SKM-1 treated with dmso at 0.1 percent for 144 hours (cell line): ENCODE measurements around the gene KDELR3.

Experiments used
- DNase-seq: peaks from one replicate; lab custom pipeline; 2025; ENCODE audit not compliant: unreplicated experiment; lab: John Stamatoyannopoulos, UW

Gene KDELR3

GRCh38 chr22:38437416-38437815 lies 30.5 kb upstream of the KDELR3 start:
- DNase-seq = no peak

- DNase-seq = no peak
Measured at GRCh38 chr22:38440747-38441350, 27.0 kb upstream of the KDELR3 start.

DNA sequence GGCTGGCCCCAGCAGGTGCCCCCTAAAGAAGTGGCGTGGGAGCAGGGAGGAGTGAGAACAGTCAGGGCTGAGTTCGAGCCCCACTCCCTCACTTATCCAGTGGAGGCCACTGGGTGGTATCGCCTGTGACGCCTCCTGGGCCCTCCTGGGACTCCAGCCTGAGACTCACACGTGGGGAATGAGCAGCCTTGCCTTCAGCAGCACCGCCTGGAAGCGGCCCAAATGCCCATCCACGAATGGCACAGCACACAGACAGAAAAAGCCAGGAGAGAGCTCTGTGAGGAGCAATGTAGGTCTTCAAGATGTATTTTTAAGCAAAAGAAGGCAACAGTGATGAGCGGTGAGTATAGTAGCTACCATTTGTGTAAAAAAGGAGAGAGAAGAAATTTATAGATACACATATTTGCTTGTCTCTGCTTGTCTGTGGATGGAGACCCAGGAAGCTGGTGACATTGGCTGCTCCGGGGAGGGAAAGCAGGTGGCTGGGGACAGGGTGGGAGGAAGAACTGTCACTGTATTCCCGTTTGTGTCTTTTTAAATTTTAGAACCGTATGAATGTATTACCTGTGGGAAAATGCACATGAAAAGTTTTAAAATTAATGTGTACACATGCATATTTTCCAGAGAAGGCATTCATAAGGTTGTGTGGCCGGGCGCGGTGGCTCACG lies 26.1 kb upstream of the KDELR3 start:
- DNase-seq = no peak

DNA sequence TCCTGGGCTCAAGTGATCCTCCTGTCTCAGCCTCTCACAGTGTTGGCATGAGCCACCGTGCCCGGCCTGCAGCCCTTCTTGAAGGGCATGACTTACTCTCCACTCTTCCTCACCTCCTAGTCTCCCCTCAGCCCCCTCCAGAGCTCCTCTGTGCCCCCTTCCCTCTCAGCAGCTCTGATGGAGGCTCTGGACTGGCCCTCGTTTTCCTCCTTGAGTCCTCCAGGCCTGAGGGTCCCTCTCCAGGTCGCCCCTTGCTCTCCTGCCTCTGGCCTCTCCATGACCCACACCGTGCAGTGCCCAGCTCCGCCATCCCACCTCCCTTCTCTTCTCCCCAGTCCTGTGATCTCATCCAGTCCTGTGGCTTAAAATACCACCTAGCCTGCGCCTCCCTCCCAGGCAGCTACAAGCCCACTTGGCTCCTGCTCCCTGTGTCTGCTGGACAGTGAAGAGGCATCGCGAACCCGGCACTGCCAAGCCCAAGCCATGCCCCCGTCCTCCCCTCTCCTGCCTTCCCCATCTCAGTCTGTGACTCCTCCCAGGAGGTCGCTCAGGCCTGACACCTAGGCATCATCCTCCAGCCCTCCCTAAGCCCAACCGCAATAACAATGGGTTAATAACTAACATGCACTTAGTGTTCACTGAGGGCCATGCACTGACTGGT lies 24.8 kb upstream of the KDELR3 start:
- DNase-seq = no peak

GRCh38 chr22:38443628-38444521 lies 24.0 kb upstream of the KDELR3 start:
- DNase-seq = no peak

DNA sequence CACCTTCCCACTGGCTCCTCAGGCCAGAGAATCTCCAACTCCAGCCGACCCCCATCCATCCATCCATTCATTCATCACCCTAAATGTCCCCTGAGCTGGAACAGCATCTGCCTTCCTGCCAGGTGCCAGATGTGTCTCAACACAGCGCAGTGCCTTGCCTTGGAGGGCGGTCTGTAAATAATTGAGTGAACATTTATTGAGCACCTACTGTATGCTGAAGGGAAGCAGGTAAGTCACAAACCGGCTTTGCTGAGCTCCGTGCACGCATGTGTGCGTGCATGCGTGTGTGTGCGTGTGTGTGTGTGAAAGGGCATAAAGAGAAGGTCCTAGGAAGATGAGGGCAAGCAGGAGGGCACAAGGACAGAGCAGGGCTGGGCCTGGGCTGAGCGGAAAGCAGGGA lies 23.1 kb upstream of the KDELR3 start:
- no peak for DNase-seq

DNA sequence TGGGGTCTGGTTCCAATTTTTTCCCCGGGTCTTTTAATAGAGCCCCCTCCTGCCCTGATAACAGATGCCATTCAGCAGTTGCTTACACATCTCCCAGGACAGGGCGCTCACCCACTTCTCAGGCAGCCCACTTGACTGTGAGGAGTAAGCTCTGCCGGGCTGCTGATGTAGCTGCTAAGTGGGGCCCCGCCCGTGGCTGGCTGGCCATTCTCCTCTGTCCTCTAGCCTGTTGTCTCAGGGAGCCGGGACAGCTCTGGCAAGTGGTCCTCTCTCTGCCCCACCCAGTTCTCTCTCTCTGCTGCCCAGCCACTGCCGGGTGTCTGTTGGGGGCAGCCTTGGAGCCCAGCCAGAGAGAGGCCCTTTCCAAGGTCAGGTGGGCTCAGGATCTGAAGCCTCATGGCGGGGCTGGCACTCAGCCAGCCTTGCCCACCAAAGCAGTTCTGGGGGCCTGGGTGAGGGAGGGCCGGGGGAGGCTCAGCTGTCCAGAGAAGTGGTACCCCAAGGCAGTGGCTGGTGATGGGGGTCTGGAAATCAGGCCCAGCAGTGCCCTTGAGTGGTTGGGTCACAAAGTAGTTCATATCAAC lies 21.8 kb upstream of the KDELR3 start:
- no peak for DNase-seq

- DNase-seq = no peak
Measured at GRCh38 chr22:38448945-38449745, 18.8 kb upstream of the KDELR3 start.

DNA sequence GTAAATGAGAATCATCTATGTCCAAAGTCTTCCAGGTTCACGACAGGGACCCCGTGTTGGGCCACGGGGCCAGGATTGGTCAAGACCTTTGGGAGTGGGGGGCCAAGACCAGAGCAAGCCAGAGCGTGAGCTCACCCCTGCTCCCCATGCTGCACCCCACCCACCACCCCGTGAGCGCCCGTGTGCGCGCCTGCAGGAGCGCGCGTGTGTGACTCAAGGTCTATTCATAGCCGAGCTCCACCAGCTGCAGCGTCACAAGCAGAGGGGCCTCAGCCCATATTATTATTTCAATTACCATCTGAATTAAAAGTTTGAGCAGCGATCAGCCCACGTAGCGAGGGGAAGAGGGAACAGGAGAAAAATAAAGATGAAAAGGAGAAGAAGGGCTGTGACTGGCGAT lies 18.1 kb upstream of the KDELR3 start:
- DNase-seq = no peak

DNA sequence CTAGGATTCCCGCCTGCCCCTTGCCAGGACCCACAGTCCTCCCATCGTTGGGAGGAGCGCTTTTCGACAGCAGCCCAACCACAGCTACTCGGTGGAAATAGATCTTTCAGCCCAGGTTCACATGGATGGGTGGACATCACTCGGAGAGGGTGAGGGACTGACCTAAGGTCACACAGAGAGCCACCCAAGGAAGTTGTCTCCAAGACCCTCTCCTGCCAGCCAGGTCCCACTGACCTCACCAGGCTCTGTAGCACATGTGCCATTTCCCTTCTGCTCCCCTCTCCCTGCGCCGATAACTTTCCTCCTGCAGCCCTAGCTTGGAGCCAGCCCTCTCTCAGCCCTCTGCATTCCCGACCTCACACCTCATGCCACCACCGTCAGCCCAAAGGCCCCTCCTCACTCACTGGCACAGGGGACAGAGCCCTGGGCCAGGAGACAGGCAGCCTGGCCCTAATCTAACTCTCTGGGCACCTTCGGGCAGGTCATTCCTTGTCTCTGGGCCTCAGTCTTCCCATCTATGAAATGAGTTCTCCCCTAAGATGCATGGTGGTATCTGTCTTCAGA lies 17.6 kb upstream of the KDELR3 start:
- DNase-seq = no peak

DNA sequence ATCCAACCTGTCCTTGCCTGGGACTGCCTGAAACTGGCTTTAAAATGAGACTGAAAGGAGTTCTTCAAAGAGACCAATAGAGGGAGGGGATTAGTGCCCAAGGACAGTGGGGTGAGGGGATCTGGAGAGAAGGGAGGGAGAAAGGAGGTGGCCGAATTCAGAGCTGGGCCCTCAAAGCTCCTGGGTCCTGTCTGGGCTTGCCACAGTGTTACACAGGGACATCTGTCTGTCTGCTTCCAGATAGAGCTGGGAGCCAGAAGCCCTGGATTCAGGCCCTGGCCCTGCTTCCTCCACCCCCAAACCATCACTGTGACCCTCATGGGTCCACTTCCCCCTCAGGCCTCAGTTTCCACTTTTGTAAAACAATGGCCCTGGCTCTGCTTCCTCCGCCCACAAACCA lies 16.5 kb upstream of the KDELR3 start:
- no peak for DNase-seq

DNA sequence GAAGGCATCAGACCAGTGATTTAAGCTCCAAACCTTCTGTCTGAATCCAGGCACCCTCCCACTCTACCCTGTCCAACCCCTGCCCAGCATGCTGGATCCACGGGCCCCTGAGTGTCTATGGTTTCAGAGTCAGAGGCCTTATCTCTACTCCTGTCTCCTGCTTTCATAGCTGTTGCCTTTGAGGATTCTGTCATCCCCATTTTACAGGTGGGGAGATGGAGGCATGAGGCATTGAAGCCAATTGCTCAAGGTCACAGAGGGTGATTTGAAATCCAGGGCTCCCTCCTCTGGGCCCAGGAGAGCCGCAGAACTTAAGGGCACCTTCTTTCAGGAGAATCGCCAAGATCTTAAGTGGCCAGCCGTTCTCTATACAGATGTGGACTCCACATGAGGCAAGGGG lies 16.0 kb upstream of the KDELR3 start:
- no peak for DNase-seq

DNA sequence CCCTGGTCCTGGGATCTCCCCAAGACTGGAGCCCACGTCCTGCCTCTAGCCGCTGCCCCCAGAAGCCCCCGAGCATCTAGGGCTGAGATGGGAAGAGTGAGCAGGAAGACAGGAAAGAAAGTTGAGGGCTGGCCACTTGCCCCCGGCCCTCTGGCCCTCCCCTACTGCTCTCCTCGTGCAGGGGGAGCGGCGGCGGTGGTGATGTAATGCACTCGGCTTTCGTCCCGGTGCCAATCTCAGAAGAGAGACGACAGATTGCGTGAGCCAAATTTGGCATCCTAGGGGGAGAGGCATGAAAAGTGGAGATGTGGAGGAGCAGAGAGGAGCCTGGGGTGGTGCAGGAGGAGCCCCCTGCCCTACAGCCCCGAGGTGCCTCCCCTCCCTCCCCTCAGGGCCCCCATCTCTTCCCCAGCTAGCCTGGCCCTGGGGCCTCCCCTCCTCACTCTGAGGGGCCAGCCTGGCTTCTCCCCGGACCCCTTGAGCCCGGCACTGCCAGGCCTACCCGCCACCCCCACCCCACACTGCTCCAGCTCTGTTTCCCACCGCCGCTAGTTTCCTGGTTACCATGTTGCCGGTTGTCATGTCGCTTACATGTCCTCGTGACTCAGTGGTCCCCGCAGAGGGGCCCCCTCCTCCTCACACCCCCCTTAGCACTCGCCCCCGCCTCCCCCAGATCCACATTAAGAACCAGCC lies 15.4 kb upstream of the KDELR3 start:
- no peak for DNase-seq

DNA sequence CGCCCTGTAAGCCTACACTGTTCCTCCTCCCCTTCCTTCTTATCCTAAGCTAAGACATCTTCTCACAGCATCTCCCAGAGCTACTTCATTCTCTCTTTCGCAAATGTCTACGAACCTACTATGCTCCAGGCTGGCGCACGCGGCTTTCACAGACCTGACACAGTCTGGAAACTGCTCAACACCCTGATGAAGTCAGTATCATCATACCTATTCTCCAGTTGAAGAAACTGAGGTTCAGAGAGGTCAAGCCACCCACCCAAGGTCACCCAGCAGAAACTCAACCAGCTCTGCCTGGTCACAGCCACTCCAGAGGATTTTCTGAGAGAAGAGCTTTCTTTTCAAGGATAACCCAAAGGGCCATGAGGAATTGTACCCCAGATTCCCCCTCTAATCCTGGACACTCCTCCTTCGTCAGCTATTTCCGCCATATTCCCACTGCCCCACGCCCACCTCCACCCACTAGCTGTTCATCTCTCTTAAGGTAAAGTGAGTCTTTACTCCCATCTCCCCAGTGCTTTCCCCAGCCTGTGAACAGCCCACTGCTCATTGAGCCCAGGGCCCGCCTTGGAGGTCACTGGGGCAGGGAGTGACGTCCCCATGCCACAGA lies 14.7 kb upstream of the KDELR3 start:
- DNase-seq = no peak

DNA sequence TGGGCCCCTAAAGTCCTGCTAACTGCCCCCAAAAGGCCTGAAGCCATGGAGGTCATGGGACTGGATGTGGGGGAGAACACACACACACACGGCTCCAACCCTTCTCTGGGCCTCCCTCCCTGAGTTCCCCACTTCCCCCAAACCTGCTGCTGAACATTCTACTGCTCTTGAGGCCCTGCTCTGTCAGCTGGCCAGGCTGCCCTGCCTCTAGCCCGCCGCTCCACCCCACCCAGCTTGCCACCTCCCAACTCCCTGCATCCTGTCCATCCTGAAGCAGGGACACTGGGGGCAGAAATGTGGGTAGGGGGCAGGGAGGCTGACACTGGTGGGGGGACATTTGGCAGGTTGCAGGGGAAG lies 13.9 kb upstream of the KDELR3 start:
- DNase-seq = no peak

GRCh38 chr22:38454353-38455075 lies 13.4 kb upstream of the KDELR3 start:
- DNase-seq = no peak

GRCh38 chr22:38455076-38455529 lies 12.8 kb upstream of the KDELR3 start, which contains the start of gene KCNJ4:
Gene KCNJ4 (minus strand): TSS chr22:38455199. CDS start chr22:38428132, 27,067 bp downstream.
- DNase-seq = no peak

DNA sequence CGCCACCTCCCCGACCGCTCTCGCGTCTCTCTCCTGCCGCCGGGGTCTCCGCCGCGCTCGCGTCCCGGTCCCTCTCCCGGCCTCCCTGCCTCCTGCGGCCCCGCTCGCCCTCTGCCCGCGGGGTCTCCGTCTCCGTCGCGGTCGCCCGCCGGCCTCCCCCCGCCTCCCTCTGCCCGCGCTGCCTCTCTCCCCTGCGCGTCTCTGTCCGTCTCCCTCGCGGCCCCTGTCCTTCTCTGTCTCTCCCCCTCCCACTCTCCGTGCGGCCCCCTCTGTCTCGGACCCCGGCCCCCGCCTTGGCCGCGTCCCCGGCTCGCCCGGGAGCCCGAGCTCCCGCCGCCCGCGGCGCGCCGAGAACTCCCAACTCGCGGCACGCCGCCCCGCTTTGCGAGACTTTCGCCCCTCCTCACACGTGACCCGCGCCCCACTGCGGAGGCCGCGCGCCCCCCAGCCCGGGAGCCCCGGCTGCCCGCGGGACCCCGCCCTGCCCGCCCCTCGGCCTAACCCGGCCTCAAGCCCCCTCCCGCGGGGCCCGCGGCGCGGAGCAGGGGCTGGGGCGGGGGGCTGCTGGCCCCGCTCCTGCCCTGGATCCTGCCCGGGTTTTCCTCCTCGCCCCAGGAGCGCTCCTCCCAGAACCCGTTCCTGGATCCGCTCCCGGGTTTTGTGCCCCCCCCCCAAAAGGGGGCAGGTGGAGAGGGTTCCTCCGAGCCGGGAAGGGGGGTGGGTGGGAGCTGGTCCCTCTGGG lies 12.2 kb upstream of the KDELR3 start:
- DNase-seq = no peak
